HUES6 (cell line): Measurements from ENCODE around the gene PLA2G2C.
"Not testable (repeated sequence)": the region's sequence is repeated elsewhere in the genome, so short reads cannot be mapped to it uniquely, and the experiment has no call there.

Experiments
- H3K27ac ChIP-seq: 2 replicates; pipeline ENCODE4 v1.7.0; 2013; ENCODE audit warnings: low read depth, mild to moderate bottlenecking, low read length, inconsistent platforms
- H3K27me3 ChIP-seq: 2 replicates; pipeline ENCODE4 v1.6.1; 2013; ENCODE audit warnings: low read length; ENCODE audit not compliant: control insufficient read depth, insufficient read depth
- H3K36me3 ChIP-seq: 2 replicates; pipeline ENCODE4 v1.6.1; 2013; ENCODE audit warnings: low read length; ENCODE audit not compliant: control insufficient read depth, insufficient read depth
- H3K4me1 ChIP-seq: 2 replicates; pipeline ENCODE4 v1.6.1; 2013; ENCODE audit warnings: low read length; ENCODE audit not compliant: control insufficient read depth, insufficient read depth
- H3K4me3 ChIP-seq: 2 replicates; pipeline ENCODE4 v1.5.1; 2013; ENCODE audit warnings: low read depth, low read length
- H3K9ac ChIP-seq: one replicate; pipeline ENCODE4 v1.6.1; 2013; ENCODE audit warnings: mild to moderate bottlenecking, low read length
- H3K9me3 ChIP-seq: 2 replicates; pipeline ENCODE4 v1.6.1; 2013; ENCODE audit warnings: low read depth, low read length; ENCODE audit not compliant: control insufficient read depth, insufficient read depth

PLA2G2C gene

DNA sequence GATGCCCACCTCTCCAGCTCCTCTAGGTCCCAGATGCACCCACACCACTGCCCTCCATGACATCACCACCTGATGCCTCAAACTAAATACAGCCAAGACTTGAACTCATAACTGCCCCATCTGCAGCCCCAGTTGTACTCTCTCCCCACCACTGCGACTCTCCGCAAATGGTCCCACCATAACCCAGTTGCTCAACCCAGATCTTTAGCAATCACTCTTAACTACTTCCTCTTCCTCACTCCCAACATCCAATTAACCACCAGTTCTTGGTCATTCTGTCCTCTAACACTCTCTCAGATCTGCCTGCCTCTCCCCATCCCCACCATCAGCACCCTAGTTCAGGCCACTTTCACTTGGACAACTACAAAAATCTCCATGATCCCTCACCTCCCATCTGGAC, 36.8 kb upstream of the PLA2G2C start:
- H3K9me3 ChIP-seq = no peaks in the 10 kb centered on the region
- no peaks in the 10 kb centered on the region for H3K36me3 ChIP-seq
- H3K27me3 ChIP-seq = peaks cover 28% of the 10 kb centered on the region
- peaks cover 2% of the 10 kb centered on the region; the same call in 1 of the 2 replicates for H3K4me1 ChIP-seq
- no peak overlapping the region for H3K27ac ChIP-seq
- no peak overlapping the region for H3K9ac ChIP-seq
- no peak overlapping the region for H3K4me3 ChIP-seq

DNA sequence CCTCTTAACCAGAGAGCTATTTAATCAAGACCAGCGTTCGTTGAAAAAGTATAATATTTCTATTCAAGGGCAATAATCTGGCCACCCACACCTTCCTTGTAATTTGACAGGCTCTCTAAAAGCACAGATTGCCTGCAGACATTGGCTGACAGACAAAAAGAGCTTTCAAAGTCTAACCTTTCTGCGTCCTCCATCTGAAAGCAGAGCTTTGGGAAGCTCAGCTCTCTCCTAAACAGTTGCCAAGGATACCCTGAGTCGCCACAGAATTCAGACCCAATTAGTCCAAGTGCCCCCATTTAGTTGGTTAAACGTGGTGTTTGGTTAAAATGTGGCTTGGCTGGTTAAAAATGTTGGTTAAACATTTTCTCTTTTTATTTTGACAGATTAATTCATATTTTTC, 33.7 kb upstream of the PLA2G2C start:
- H3K4me1 ChIP-seq = peaks cover 2% of the 10 kb centered on the region; the same call in 1 of the 2 replicates
- H3K27me3 ChIP-seq = peaks cover 28% of the 10 kb centered on the region
- no peak overlapping the region for H3K27ac ChIP-seq
- peaks cover 6% of the 10 kb centered on the region; the same call in 1 of the 2 replicates for H3K9me3 ChIP-seq
- H3K36me3 ChIP-seq = no peaks in the 10 kb centered on the region
- H3K9ac ChIP-seq = no peak overlapping the region
- H3K4me3 ChIP-seq = no peak overlapping the region

DNA sequence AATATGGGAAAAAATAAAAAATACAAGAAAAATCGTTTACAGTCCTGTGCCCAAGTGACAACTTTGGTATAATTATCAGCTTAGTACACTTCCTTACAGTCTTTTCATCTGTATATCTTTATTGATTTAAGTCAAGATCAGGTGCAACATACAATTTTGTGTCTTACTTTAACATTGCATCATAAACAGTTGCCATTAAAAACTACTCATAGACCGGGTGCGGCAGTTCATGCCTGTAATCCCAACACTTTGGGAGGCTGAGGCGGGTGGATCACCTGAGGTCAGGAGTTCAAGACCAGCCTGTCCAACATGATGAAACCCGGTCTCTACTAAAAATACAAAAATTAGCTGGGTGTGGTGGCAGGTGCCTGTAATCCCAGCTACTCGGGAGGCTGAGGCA, 32.7 kb upstream of the PLA2G2C start:
- H3K9ac ChIP-seq, H3K4me1 ChIP-seq, H3K27ac ChIP-seq, H3K9me3 ChIP-seq, H3K4me3 ChIP-seq, H3K36me3 ChIP-seq: not testable (repeated sequence)
- peaks cover 25% of the 10 kb centered on the region for H3K27me3 ChIP-seq

DNA sequence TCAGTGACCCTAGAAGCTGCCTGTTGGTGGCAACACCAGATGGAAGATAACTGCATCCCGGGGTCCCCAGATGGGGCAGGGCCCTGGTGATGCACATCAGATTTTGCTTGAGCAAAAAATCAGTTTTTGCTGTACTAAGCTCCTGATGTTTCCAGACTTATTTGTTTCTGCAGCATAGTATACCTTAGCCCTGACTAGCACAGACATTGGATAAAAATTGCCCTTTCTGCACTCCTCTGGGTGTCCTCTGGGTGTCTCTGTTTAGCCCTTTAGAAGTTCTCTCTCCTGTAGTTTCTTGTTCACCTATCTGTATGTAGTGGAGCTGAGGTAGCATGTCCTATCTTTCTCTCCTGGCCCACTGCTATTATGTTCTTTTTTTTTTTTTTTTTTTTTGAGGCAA, 30.3 kb upstream of the PLA2G2C start:
- H3K9ac ChIP-seq = no peak overlapping the region
- H3K4me1 ChIP-seq = peaks cover 13% of the 10 kb centered on the region; the same call in 1 of the 2 replicates
- peaks cover 19% of the 10 kb centered on the region; the same call in 1 of the 2 replicates for H3K27me3 ChIP-seq
- H3K36me3 ChIP-seq = no peaks in the 10 kb centered on the region
- H3K9me3 ChIP-seq = peaks cover 6% of the 10 kb centered on the region; the same call in 1 of the 2 replicates
- H3K27ac ChIP-seq = no peak overlapping the region
- no peak overlapping the region for H3K4me3 ChIP-seq

DNA sequence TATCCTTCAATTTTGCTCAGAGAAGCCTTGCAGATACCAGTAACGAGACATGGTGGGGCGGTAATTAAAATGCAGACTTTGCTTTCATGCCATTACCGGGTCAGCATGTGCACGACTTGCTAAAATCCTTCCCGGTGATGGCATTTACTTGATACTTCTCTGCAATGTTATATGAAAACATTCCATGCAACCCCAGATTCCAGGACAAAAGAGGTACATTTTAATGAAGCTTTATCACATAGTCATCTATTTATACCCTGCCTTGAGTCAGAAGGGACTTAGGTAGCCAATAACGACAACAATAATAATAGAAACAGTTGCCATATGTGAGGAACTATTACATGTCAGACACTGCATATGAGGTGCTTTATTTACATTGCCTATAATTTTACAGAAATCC, 29.4 kb upstream of the PLA2G2C start:
- peaks cover 13% of the 10 kb centered on the region; the same call in 1 of the 2 replicates for H3K4me1 ChIP-seq
- H3K36me3 ChIP-seq = no peaks in the 10 kb centered on the region
- H3K9ac ChIP-seq = no peak overlapping the region
- peaks cover 22% of the 10 kb centered on the region; the same call in 1 of the 2 replicates for H3K27me3 ChIP-seq
- no peak overlapping the region for H3K4me3 ChIP-seq
- peaks cover 6% of the 10 kb centered on the region; the same call in 1 of the 2 replicates for H3K9me3 ChIP-seq
- H3K27ac ChIP-seq = no peak overlapping the region

DNA sequence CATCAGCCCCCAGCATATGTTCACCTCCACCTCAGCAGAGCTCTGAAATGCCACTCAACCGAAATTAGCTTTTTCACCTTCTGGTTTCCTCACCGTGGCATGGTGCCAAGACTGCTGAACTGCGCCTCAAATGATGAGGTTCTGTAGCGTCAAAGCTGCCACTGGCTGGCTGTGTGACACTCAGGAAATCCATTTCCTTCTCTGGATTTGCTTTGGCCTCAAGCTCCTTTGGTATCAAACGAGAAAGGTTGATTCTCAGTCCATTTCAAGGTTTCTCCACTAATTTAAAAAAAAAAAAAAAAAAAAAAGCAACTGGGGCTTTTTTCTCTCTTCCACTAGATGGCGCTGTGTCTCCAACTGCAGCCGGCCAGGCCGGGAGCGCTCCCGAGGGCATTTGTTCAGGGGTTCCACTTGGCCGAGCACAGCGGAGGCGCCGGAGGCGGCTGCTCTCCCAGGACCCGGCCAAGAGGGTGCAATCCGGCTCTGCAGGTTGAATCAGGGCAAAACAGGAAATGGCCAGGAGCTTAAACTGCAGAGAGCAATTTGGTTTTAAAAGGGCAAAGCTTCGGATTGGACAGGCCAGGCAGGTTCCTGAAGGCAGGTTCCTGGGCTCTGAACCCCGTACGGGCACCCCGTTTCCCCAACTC, 26.5 kb upstream of the PLA2G2C start:
- no peak overlapping the region for H3K9ac ChIP-seq

DNA sequence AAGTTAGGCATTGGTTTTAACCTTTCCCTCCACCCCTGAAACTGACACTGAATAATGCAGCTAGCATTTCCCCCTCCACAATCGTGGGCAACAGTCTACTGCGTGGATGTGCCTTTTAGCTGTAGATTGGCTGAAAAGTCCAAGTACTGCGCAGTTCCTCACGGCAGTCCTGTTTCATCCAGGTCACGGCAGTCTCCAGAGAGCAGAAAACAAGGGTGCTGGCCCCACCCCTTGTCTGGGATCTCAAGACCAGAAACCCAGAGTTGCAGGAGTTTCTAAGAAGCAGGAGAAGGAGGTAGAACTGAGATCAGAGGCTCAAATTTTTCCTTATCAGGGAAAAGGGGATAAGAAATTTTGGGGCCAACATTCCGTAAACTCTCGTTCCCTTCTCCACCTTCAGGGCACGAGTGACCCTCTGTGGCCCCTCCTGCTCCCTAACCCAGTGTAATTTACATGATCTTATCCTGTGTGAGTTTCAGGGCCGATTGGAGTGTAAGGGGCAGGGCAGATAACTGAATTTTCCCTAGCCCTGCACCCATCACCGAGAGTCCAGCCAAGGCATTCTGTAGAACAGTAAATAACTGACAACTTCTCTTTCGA, 25.9 kb upstream of the PLA2G2C start:
- Histone ChIP-seq H3K4me1 (peaks cover 13% of the 10 kb centered on the region; the same call in 1 of the 2 replicates), H3K27ac (no peak overlapping the region), H3K4me3 (no peak overlapping the region), H3K27me3 (peaks cover 22% of the 10 kb centered on the region; the same call in 1 of the 2 replicates), H3K9ac (no peak overlapping the region), H3K36me3 (no peaks in the 10 kb centered on the region), H3K9me3 (peaks cover 6% of the 10 kb centered on the region; the same call in 1 of the 2 replicates)

More for the DNA sequence above, 26.5 kb upstream of the PLA2G2C start:
- Histone ChIP-seq H3K36me3 (no peaks in the 10 kb centered on the region), H3K4me1 (peaks cover 13% of the 10 kb centered on the region; the same call in 1 of the 2 replicates), H3K4me3 (0 out of 2 replicates have a peak overlapping the region, but pooled peaks have one; percentile 8), H3K27ac (no peak overlapping the region), H3K27me3 (peaks cover 22% of the 10 kb centered on the region; the same call in 1 of the 2 replicates), H3K9me3 (peaks cover 6% of the 10 kb centered on the region; the same call in 1 of the 2 replicates)

DNA sequence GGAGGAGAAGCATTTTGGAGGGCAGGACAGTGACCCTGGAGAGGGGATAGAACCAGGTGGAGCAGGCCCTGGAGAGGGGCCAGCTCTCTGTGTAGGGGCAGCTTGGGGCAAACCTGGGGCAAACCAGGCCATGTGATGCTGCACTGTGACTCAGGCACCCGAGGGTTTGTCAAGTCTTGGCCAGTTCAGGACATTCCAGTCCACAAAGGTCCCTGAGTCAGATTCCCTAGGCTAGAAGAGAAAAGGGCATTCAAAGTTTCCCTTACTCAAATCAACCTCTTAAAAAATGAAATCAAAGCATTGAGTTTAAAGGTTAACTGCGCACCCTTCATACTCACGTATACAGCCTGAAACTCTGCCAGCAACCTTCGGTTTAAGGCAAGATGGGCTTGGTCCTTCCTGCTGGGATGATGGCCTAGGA, 25.2 kb upstream of the PLA2G2C start:
- Histone ChIP-seq H3K4me1 (peaks cover 13% of the 10 kb centered on the region; the same call in 1 of the 2 replicates), H3K9ac (no peak overlapping the region), H3K4me3 (no peak overlapping the region), H3K27ac (no peak overlapping the region), H3K9me3 (peaks cover 5% of the 10 kb centered on the region; the same call in 1 of the 2 replicates), H3K27me3 (peaks cover 22% of the 10 kb centered on the region; the same call in 1 of the 2 replicates), H3K36me3 (no peaks in the 10 kb centered on the region)

DNA sequence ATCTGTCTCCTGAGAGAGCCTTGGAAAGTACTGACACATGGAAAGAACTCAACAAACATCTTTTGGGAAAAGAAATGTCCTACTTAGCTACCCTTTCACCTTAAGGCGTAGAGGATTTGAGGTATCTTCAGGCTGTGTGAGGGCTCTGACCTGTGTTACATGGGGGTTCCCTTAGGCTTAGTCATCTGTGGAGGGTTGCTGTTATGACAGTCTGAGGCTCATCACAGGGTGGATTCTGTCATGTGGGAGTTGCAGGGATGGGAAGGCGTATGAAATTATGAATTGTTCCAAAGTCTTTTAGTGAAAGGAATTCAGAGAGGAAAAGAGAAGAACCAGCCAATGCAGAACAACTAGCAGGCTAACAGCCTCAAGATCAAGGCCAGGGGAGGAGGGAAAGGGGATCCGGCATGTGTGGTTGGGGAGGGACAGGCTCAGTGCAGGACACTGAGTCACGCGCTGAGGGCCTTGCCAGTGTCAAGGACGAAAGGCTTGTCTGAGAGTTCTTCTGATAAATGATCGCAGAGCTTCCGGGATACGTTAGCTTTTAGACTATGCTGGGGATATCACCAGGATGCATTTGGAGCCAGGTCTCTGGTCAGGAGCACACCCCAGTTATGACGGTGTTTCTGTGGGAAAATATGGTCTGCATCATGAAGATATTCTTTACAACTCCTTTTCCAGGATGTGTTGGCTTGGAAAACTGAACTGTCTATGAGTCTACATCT, 24.6 kb upstream of the PLA2G2C start:
- Histone ChIP-seq H3K9ac (no peak overlapping the region), H3K27ac (no peak overlapping the region), H3K4me1 (peaks cover 13% of the 10 kb centered on the region; the same call in 1 of the 2 replicates), H3K4me3 (no peak overlapping the region), H3K36me3 (no peaks in the 10 kb centered on the region), H3K9me3 (no peaks in the 10 kb centered on the region), H3K27me3 (peaks cover 22% of the 10 kb centered on the region; the same call in 1 of the 2 replicates)

DNA sequence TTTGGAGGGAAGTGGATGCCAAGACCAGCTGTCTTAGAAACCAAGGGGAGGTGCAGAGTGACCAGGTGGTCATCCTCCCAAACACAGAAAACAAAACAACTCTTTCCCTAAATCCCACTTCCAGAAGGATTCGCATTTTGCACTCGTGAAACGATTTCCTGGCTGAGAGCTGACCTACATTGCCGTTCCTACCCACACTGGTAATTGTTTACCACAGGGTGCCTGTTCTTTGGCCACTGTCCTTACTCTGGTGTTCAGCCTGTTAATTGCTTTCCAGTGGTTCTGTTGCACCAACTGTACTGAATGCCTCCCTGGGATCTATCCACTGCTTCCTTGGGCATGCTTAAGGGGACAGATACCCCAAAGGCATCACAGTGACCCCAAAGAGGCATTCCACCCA, 23.2 kb upstream of the PLA2G2C start:
- no peaks in the 10 kb centered on the region for H3K36me3 ChIP-seq
- H3K9ac ChIP-seq = no peak overlapping the region
- no peak overlapping the region for H3K27ac ChIP-seq
- H3K4me1 ChIP-seq = peaks cover 13% of the 10 kb centered on the region; the same call in 1 of the 2 replicates
- peaks cover 11% of the 10 kb centered on the region; the same call in 1 of the 2 replicates for H3K27me3 ChIP-seq
- no peaks in the 10 kb centered on the region for H3K9me3 ChIP-seq
- no peak overlapping the region for H3K4me3 ChIP-seq
